Fibroblast of villous mesenchyme (primary cell): ENCODE data around the gene DENND4C. TPM values are rescaled to one million over a fixed set of nuclear protein-coding genes. Genes with fewer than 3 reads are reported as not detected.

Experiments
- DNase-seq: peaks from one replicate; pipeline ENCODE4 v3.0.0-alpha.2; 2010; ENCODE audit warnings: low read depth
- H3K4me3 ChIP-seq: 2 replicates; pipeline ENCODE4 v1.5.1; 2011; ENCODE audit warnings: low read depth, mild to moderate bottlenecking, low read length
- total RNA-seq: library from RNA; depleted of rRNA; stranded (reverse); fragments of >200 nt; gene quantifications from 2 replicates; pipeline ENCODE4 v1.2.3, GENCODE V29; 2012
- TF ChIP-seq, protein P1 (sequence below): IDR thresholded peaks from 2 replicates; pipeline ENCODE4 v1.5.1; 2012; ENCODE audit warnings: low read depth, mild to moderate bottlenecking, low read length; ENCODE audit not compliant: insufficient read depth

DENND4C gene
- total RNA-seq, 1 donor = 70.0 TPM

DNA sequence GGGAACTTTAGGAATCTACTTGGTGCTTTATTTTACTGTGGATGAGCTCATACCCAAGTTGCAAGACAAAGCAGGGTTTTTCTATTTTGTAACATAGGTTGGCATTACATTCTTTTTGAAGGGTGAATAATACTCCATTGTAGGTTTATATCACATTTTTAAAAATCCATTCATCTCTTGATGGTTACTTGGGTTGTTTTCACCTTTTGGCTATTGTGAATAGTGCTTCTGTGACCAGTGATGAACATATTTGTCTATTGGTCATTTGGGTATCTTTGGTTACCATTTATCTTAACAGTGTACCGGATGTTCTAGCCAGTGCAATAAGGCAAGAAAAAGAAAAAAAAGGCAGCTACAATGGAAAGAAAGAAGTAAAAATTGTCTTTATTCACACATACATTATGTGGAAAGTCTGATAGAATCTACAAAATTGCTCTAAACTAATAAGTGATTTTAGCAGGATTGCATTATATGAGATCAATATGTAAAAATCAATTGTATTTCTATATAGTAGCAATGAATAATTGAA is 40.0 kb downstream of the DENND4C start:
- H3K4me3 ChIP-seq = no peak overlapping the region
- DNase-seq = no peak
- TF ChIP-seq, protein P1, sequence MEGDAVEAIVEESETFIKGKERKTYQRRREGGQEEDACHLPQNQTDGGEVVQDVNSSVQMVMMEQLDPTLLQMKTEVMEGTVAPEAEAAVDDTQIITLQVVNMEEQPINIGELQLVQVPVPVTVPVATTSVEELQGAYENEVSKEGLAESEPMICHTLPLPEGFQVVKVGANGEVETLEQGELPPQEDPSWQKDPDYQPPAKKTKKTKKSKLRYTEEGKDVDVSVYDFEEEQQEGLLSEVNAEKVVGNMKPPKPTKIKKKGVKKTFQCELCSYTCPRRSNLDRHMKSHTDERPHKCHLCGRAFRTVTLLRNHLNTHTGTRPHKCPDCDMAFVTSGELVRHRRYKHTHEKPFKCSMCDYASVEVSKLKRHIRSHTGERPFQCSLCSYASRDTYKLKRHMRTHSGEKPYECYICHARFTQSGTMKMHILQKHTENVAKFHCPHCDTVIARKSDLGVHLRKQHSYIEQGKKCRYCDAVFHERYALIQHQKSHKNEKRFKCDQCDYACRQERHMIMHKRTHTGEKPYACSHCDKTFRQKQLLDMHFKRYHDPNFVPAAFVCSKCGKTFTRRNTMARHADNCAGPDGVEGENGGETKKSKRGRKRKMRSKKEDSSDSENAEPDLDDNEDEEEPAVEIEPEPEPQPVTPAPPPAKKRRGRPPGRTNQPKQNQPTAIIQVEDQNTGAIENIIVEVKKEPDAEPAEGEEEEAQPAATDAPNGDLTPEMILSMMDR = no peak

DNA sequence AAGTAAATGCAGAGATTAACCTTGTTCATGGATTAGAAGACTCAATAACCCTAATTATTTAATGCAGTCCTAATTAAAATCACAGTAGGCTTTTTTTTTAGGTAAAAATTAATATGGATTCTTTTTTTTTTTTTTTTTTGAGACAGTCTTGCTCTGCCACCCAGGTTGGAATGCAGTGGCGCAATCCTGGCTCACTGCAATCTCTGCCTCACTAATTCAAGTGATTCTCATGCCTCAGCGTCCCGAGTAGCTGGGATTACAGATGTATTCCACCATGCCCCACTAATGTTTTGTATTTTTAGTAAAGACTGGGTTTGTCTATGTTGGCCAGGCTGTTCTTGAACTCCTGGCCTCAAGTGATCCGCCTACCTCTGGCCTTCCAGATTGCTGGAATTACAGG is 40.6 kb downstream of the DENND4C start:
- TF ChIP-seq, protein P1 = no peak
- peak; percentile 24 for DNase-seq
- H3K4me3 ChIP-seq = no peak overlapping the region

DNA sequence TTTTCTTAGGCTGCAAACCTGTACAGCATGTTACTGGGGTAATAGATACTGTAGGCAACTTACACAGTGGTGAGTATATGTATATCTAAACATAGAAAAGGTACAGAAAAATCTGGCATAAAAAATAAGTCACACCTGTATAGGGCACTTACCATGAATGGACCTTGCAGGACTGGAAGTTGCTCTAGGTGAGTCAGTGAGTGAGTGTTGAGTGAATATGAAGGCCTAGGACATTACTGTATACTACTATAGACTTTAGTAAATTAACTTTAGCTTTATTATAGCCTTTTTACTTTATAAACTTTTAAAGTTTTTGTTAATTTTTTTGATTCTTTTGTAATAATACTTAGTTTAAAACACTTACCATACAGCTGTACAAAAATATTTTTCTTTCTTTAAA is 51.3 kb downstream of the DENND4C start:
- DNase-seq = no peak
- TF ChIP-seq, protein P1 = no peak
- H3K4me3 ChIP-seq = no peak overlapping the region

DNA sequence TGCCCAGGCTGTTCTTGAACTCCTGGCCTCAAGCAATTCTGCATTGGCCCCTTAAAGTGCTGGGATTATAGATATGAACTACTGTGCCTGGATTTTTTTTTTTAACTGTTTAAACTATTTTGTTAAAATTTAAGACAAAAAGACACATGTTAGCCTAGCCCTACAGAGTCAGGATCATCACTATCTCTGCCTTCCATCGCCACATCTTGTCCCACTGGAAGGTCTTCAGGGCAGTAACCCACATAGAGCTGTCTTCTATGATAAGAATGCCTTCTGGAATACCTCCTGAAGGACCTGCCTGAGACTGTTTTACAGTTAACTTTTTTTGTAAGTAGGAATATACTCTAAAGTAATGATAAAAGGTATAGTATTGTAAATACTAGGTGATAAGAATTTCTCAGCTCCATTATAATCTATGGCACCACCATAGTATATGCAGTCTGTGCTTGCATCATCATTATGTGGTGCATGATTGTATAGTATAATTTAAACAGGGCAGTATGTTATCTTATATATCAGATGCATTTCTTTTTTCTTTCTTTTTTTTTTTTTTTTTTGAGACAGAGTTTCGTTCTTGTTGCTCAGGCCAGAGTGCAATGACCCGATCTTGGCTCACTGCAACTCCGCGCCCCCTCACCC is 52.7 kb downstream of the DENND4C start:
- no peak overlapping the region for H3K4me3 ChIP-seq
- no peak for DNase-seq
- TF ChIP-seq, protein P1 = no peak

DNA sequence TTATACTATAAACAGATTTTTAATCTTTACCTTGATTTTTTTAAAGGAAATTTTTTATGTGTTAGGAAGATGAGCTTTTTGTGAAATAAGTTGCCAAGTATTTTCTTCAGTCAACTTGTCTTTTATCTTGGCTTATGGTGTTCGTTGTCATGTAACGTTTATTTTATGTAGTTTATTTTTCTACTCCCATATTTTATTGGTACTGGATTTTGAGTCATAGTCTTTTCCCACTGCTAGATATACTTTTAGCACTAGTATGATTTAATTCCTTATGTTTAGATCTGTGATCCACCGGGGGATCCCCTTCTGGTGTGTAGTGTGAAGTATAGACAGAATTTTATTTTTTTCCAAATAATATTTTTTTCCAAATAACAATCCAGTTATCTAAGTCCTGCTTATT is 54.2 kb downstream of the DENND4C start:
- TF ChIP-seq, protein P1 = no peak
- no peak for DNase-seq
- no peak overlapping the region for H3K4me3 ChIP-seq

DNA sequence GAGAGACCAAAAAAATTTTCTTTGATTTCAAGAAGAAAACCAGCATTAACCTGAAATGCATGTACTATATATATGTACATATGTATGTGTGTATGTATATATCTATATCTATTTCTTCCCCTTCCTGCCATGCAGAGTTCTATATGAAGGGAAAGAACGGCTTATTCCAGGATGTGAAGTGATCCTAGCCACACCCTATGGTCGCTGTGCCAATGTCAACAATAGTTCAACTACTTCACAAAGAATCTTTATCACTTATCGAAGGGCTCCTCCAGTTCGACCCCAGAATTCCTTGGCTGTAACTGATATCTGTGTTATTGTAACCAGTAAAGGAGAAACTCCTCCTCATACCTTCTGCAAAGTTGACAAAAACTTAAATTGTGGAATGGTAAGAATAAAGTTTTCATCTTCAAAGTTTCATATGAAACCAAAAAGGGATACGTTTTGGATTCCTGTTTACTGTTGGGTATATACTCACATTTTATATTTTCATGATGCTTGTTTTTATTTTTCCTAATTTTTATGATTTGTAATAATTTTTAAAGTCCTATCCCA is 56.2 kb downstream of the DENND4C start:
- TF ChIP-seq, protein P1 = no peak

DNA sequence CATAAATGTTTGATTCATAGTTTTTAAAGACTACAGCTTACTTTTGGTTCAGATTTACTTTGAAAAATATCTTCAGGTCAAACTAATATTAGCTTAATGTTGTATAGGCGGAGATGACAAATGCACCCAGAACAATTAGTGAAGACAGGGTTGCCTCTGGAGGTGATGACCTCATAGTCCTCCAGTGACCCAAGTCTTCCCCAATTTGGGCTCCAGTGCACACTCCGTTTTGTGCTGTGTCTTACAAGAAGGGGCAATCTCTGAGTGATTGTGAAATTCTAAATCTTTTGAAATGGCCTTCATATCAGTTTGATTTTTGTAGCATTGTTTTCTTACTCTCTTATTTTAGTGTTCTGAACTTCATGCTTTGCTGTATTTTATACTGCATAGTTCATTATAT is 57.6 kb downstream of the DENND4C start:
- TF ChIP-seq, protein P1 = no peak
- DNase-seq = no peak
- H3K4me3 ChIP-seq = no peak overlapping the region

More for the DNA sequence above, 56.2 kb downstream of the DENND4C start:
- no peak overlapping the region for H3K4me3 ChIP-seq
- peak; percentile 3 for DNase-seq
